Esophagus muscularis mucosa (tissue), 4 donors: ENCODE data around the gene TMC2.

Source experiments
- CTCF ChIP-seq, 3 experiments: fragments of 200-600 bp in 2 of 3; fragments of 450-650 bp in 1 of 3; sonication (generic) in 2 of 3; IDR thresholded peaks; one replicate each; pipeline ENCODE4 v1.5.1; 2017 to 2019; ENCODE audit warnings: antibody characterized with exemption in 3 of 3, mild to moderate bottlenecking in 2 of 3, moderate library complexity in 1 of 3
- EP300 ChIP-seq: sonication (generic); formaldehyde crosslinking; IDR thresholded peaks from one replicate; pipeline ENCODE4 v1.6.1; 2017; ENCODE audit warnings: antibody characterized with exemption
- POLR2A ChIP-seq: fragments of 450-650 bp; IDR thresholded peaks from one replicate; pipeline ENCODE4 v1.6.1; 2017; ENCODE audit warnings: antibody characterized with exemption, moderate library complexity, mild to moderate bottlenecking, low read depth

- no peak for TF ChIP-seq CTCF (IDR thresholded peaks at IDR 0.05)
- no peak for TF ChIP-seq POLR2A
- TF ChIP-seq EP300, result no peak
Measured at GRCh38 chr20:2640899-2641298, 104.5 kb downstream of the TMC2 start.
